ENCODE results near the gene CD58. TPM values are rescaled to one million over a fixed set of nuclear protein-coding genes. Genes with fewer than 3 reads are reported as not detected.

The CD58 gene
- total RNA-seq, 1 donor from 2014 or later: 11.0 TPM

DNA sequence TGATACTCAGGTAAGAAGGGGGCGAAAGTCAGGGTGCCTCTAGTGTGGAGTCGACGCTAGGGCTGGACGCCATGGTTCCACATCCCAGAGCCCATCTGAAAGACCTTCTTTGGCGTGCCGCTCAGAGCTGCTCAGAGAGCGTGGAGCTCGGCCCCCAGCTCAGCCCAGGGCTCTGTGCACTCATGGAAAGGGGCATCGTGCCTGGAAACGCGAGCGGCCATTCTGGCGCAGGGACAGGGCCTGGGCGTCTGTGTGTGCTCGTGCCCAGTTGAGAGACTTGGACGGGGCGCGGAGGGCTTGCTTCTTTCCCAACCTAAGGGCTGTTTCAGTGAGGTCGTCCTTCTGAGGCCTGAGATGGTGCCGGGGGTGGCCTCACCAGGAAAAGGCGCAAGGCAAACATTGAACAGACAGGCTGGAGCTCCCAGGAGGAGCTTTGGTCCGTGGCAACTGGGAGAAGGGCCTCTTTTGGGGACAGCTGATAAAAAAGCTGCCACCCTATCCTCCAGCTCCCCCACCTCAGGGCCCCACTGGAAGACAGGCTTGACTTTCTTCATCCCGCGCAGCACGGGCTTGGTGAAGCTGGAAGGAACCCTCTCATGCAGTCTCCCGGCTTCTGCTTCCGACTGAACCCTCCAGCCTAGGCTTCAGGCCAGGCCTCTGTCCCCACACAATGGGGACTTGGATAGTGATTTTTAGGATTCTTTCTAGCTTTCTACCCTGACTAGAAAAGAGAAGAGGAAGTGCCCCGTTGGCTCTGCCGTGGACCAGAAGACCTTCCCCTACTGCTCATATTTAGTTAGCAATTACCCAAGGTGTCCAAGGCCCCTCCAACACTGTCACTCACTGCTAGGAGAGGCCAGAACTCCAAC is 77.1 kb downstream of the CD58 start:
- Mint-ChIP-seq H3K4me1 (ENCODE audit: unreplicated experiment) (peaks cover 73% of the 10 kb centered on the region), H3K27ac (ENCODE audit: unreplicated experiment) (peak overlapping the region; percentile 84), H3K4me3 (ENCODE audit: unreplicated experiment) (peak overlapping the region; percentile 14), H3K36me3 (ENCODE audit: unreplicated experiment) (no peaks in the 10 kb centered on the region), H3K27me3 (ENCODE audit: unreplicated experiment) (peaks cover 3% of the 10 kb centered on the region), H3K9me3 (ENCODE audit: unreplicated experiment) (no peaks in the 10 kb centered on the region)
- no peak for DNase-seq (ENCODE audit: extremely low spot score, unreplicated experiment)
- TF ChIP-seq, protein P1, sequence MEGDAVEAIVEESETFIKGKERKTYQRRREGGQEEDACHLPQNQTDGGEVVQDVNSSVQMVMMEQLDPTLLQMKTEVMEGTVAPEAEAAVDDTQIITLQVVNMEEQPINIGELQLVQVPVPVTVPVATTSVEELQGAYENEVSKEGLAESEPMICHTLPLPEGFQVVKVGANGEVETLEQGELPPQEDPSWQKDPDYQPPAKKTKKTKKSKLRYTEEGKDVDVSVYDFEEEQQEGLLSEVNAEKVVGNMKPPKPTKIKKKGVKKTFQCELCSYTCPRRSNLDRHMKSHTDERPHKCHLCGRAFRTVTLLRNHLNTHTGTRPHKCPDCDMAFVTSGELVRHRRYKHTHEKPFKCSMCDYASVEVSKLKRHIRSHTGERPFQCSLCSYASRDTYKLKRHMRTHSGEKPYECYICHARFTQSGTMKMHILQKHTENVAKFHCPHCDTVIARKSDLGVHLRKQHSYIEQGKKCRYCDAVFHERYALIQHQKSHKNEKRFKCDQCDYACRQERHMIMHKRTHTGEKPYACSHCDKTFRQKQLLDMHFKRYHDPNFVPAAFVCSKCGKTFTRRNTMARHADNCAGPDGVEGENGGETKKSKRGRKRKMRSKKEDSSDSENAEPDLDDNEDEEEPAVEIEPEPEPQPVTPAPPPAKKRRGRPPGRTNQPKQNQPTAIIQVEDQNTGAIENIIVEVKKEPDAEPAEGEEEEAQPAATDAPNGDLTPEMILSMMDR (IDR thresholded peaks at IDR 0.05): no peak

DNA sequence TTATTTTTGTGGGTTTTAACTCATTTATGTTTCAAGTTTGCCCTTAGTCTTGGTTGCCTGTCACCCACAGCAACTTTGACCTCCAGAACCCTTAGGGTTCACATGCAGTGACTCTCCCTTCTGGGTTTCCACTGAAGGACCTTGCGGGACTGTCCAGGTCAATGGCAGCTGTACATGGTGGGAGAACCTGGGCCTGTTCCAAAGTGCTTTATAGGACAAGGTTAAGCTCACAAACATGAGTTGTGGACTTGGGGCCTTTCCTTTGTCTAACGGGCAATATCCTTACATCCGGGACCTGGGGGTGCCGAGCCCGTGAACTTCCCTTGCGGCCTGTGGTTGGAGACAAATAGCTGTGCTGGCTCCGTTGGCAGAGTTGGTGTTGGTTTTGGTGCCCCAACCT is 77.8 kb downstream of the CD58 start:
- Mint-ChIP-seq H3K36me3 (ENCODE audit: unreplicated experiment) (no peaks in the 10 kb centered on the region), H3K27ac (ENCODE audit: unreplicated experiment) (no peak overlapping the region), H3K9me3 (ENCODE audit: unreplicated experiment) (no peaks in the 10 kb centered on the region), H3K4me1 (ENCODE audit: unreplicated experiment) (peaks cover 78% of the 10 kb centered on the region), H3K27me3 (ENCODE audit: unreplicated experiment) (peaks cover 3% of the 10 kb centered on the region), H3K4me3 (ENCODE audit: unreplicated experiment) (no peak overlapping the region)
- DNase-seq (ENCODE audit: extremely low spot score, unreplicated experiment): no peak
- TF ChIP-seq, protein P1 (IDR thresholded peaks at IDR 0.05): no peak

DNA sequence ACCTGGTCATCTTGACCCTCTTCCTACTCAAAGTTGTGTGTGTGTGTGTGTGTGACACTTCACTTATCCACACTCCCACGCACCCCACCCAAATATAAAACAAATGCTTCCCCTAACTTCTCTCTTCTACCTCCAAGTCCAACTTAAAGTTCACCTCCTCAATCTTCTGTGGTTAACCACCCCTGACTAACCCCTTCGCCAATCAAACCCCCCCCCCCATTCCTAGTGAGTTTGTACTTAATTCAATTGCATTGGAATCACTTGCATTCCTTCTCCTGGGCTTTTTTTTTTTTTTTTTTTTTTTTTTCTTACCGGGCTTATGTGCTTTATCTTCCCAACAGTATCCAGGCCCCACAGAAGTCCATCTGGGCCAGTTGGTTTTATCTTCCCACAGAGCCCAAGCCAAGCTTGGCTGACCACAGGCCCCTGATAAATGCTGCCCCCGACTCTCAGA is 78.4 kb downstream of the CD58 start:
- H3K36me3 Mint-ChIP-seq (ENCODE audit: unreplicated experiment): no peaks in the 10 kb centered on the region
- no peak overlapping the region for H3K27ac Mint-ChIP-seq (ENCODE audit: unreplicated experiment)
- H3K9me3 Mint-ChIP-seq (ENCODE audit: unreplicated experiment): no peaks in the 10 kb centered on the region
- peaks cover 79% of the 10 kb centered on the region for H3K4me1 Mint-ChIP-seq (ENCODE audit: unreplicated experiment)
- no peak overlapping the region for H3K4me3 Mint-ChIP-seq (ENCODE audit: unreplicated experiment)
- no peak for DNase-seq (ENCODE audit: extremely low spot score, unreplicated experiment)
- TF ChIP-seq, protein P1 (IDR thresholded peaks at IDR 0.05): no peak
- H3K27me3 Mint-ChIP-seq (ENCODE audit: unreplicated experiment): peaks cover 3% of the 10 kb centered on the region

DNA sequence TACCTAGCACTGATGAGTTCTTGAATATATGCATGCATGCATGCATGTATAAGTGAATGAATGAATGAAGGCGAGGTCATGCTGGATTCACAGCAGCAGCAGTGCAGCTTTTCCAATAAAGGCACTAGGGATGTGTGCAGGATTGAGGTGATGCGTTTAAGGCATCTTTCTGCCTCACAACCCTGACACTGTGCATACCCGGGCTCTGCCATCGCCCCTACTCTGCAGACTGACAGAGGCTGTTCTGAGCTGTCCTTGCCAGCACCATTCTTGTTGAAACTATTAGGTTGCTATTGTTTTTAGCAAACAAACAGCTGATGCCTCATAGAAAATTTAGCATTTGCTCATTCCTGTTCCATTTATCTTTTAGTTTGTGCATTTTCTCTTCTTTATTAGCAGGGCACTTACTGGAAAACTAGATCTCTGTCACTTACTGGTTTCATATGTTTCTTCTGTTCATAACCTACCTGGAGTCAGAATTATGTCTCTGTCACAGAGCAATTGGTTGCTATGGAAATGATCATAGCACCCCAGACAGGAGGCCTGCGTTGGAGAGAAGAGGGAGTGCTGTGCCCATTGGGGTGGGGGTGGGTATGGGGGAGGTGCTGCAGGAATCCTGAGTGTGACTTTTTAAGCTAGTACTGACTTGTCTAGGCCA is 79.0 kb downstream of the CD58 start:
- Mint-ChIP-seq H3K36me3 (ENCODE audit: unreplicated experiment) (no peaks in the 10 kb centered on the region), H3K4me3 (ENCODE audit: unreplicated experiment) (no peak overlapping the region), H3K4me1 (ENCODE audit: unreplicated experiment) (peaks cover 82% of the 10 kb centered on the region), H3K9me3 (ENCODE audit: unreplicated experiment) (no peaks in the 10 kb centered on the region), H3K27ac (ENCODE audit: unreplicated experiment) (no peak overlapping the region), H3K27me3 (ENCODE audit: unreplicated experiment) (peaks cover 3% of the 10 kb centered on the region)
- TF ChIP-seq, protein P1 (IDR thresholded peaks at IDR 0.05): no peak
- DNase-seq (ENCODE audit: extremely low spot score, unreplicated experiment): no peak

DNA sequence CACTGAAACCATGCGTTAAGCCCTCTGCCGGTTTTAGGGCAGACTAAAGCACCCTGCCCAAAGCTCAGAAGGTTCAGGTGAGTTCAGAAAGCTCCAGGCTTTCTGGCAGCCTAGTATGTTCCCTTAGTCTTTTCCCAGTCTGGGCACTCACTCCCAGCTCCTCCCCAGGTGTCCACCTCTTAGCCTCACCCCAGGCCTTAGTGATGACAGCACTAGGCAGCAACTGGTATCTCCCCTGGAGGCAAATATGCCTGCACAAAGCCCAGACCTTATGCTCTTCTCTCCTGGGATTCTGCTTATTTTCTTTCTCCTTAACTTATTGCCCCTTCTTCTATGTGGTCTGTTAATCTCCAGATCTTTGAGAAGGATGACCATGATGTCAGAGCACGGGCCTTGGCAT is 80.2 kb downstream of the CD58 start:
- no peak overlapping the region for H3K4me3 Mint-ChIP-seq (ENCODE audit: unreplicated experiment)
- H3K27me3 Mint-ChIP-seq (ENCODE audit: unreplicated experiment): peaks cover 3% of the 10 kb centered on the region
- no peak for DNase-seq (ENCODE audit: extremely low spot score, unreplicated experiment)
- H3K27ac Mint-ChIP-seq (ENCODE audit: unreplicated experiment): no peak overlapping the region
- H3K9me3 Mint-ChIP-seq (ENCODE audit: unreplicated experiment): no peaks in the 10 kb centered on the region
- TF ChIP-seq, protein P1 (IDR thresholded peaks at IDR 0.05): no peak
- H3K36me3 Mint-ChIP-seq (ENCODE audit: unreplicated experiment): no peaks in the 10 kb centered on the region
- H3K4me1 Mint-ChIP-seq (ENCODE audit: unreplicated experiment): peaks cover 80% of the 10 kb centered on the region
